SKM-1 treated with dmso at 0.1 percent for 144 hours (cell line): ENCODE data around the gene CCL11.

Experiments
- DNase-seq: peaks from one replicate; lab custom pipeline; 2025; ENCODE audit not compliant: unreplicated experiment; lab: John Stamatoyannopoulos, UW

CCL11 gene

GRCh38 chr17:34285286-34285792, at the start of gene CCL11:
Gene CCL11, plus strand, starts transcription at chr17:34285742. Its CDS starts 67 bp downstream, at chr17:34285809.
- DNase-seq: no peak

GRCh38 chr17:34236281-34236892, 49.2 kb upstream of the CCL11 start:
- no peak for DNase-seq

GRCh38 chr17:34237458-34237857, 48.1 kb upstream of the CCL11 start:
- no peak for DNase-seq

GRCh38 chr17:34241062-34241461, 44.5 kb upstream of the CCL11 start:
- DNase-seq: no peak

GRCh38 chr17:34242587-34243363, 42.8 kb upstream of the CCL11 start:
- peak; percentile 92 for DNase-seq

GRCh38 chr17:34243364-34244320, 41.9 kb upstream of the CCL11 start:
- DNase-seq: no peak

GRCh38 chr17:34245351-34245905, 40.1 kb upstream of the CCL11 start:
- no peak for DNase-seq

- peak; percentile 88 for DNase-seq
Measured at GRCh38 chr17:34246446-34246845, 39.1 kb upstream of the CCL11 start.

GRCh38 chr17:34246881-34247280, 38.7 kb upstream of the CCL11 start:
- no peak for DNase-seq

GRCh38 chr17:34248511-34249024, 37.0 kb upstream of the CCL11 start:
- DNase-seq: peak; percentile 38

- DNase-seq: no peak
Measured at GRCh38 chr17:34249061-34249460, 36.5 kb upstream of the CCL11 start.

- DNase-seq: no peak
Measured at GRCh38 chr17:34249478-34249877, 36.1 kb upstream of the CCL11 start.

- no peak for DNase-seq
Measured at GRCh38 chr17:34251186-34251585, 34.4 kb upstream of the CCL11 start.

GRCh38 chr17:34252095-34252443, 33.5 kb upstream of the CCL11 start:
- peak; percentile 82 for DNase-seq

- DNase-seq: no peak
Measured at GRCh38 chr17:34252444-34253138, 33.0 kb upstream of the CCL11 start.

GRCh38 chr17:34253139-34253525, 32.4 kb upstream of the CCL11 start:
- no peak for DNase-seq

- no peak for DNase-seq
Measured at GRCh38 chr17:34254146-34254545, 31.4 kb upstream of the CCL11 start.

GRCh38 chr17:34254651-34255380, 30.7 kb upstream of the CCL11 start, which contains the start of gene CCL2:
Gene CCL2, plus strand, starts transcription at chr17:34255285. Its CDS starts 65 bp downstream, at chr17:34255350.
- DNase-seq: no peak

- no peak for DNase-seq
Measured at GRCh38 chr17:34255381-34255732, 30.2 kb upstream of the CCL11 start.

GRCh38 chr17:34255841-34256240, 29.7 kb upstream of the CCL11 start:
- no peak for DNase-seq
